Ovary (tissue), 9 donors: Measurements from ENCODE around the gene EPN3. TPM values are rescaled to one million over a fixed set of nuclear protein-coding genes. Genes with fewer than 3 reads are reported as not detected.

ENCODE experiments used
- DNase-seq, 5 donors: peaks; one replicate each; pipeline ENCODE4 v3.0.0-alpha.2; 2019 to 2020
- H3K27ac ChIP-seq, 2 donors: fragments of 200-600 bp; one replicate each; pipeline versions ENCODE4 v1.5.1 to v1.8.0; 2019 to 2022
- H3K27me3 ChIP-seq: fragments of 200-600 bp; one replicate; pipeline ENCODE4 v1.8.0; 2022
- H3K36me3 ChIP-seq: fragments of 200-600 bp; sonication (generic); one replicate; pipeline ENCODE4 v1.5.1; 2019
- H3K4me1 ChIP-seq: one replicate; pipeline ENCODE4 v1.8.1; 2013; ENCODE audit warnings: mild to moderate bottlenecking, moderate library complexity; ENCODE audit not compliant: insufficient read depth
- H3K4me3 ChIP-seq: fragments of 200-600 bp; sonication (generic); one replicate; pipeline ENCODE4 v1.5.1; 2017
- H3K9me3 ChIP-seq, 2 donors: fragments of 200-600 bp in 1 of 2; sonication (generic) in 1 of 2; one replicate each; pipeline versions ENCODE4 v1.5.1 to v1.8.1; 2013 to 2019; ENCODE audit warnings: mild to moderate bottlenecking in 1 of 2, moderate library complexity in 1 of 2
- EP300 ChIP-seq: sonication (generic); formaldehyde crosslinking; IDR thresholded peaks from one replicate; pipeline ENCODE4 v1.6.1; 2017; ENCODE audit warnings: antibody characterized with exemption
- POLR2A ChIP-seq: fragments of 450-650 bp; IDR thresholded peaks from one replicate; pipeline ENCODE4 v1.6.1; 2017; ENCODE audit warnings: antibody characterized with exemption, mild to moderate bottlenecking, moderate library complexity
- WGBS, 3 donors: extraction: QIAGEN DNeasy Blood & Tissue Kit in 1 of 3; methylation state at CpG; one replicate each; pipeline versions ENCODE4 v1.1.5 to v1.1.7; 2013 to 2017; 5-methylcytosine and 5-hydroxymethylcytosine counted together
- intact Hi-C, 4 donors: fragments of 100-400 bp; cut with DNase I; formaldehyde crosslinking; loops; one replicate each; pipeline versions ENCODE4 v1.11.0 to v1.15.1; 2022 to 2023
- polyA plus RNA-seq, 2 donors: library from polyadenylated mRNA; stranded (reverse); fragments of 200-250 nt in 1 of 2; fragments of 350-450 nt in 1 of 2; fragmentation: Illumina TruSeq in 1 of 2; extraction: RNeasy Lipid Tissue Mini Kit (QIAGEN cat#74804) in 1 of 2; gene quantifications; one replicate each; pipeline ENCODE4 v1.2.3, GENCODE V29; 2013 to 2014
- total RNA-seq, 7 donors: library from RNA; depleted of rRNA in 2 of 7; stranded (reverse); fragments of >200 nt in 2 of 7; fragmentation: NEBNext Ultra II Directional in 3 of 7; extraction: Animal tissue kit (Norgen Biotek cat#: 25700) in 3 of 7; gene quantifications; one replicate each; pipeline versions ENCODE4 v1.1.0 to v1.2.4, GENCODE V29; 2016 to 2023
- TF ChIP-seq, protein P1 (sequence below), 3 donors: fragments of 450-650 bp in 2 of 3; fragments of 200-600 bp in 1 of 3; IDR thresholded peaks; one replicate each; pipeline versions ENCODE4 v1.5.1 to v1.8.0; 2016 to 2022; ENCODE audit warnings: antibody characterized with exemption in 3 of 3, mild to moderate bottlenecking in 1 of 3
- donor health status: DM: no; HTN: no; CAD: no; lungs with moderate emphysema.
- donor health status: DM: no; HTN: no; CAD: no.
- donor health status: Bipolar disorder and iron deficiency.
- donor health status: DM: yes; HTN: yes; CAD: no.
- donor health status: DM: no; HTN: no; CAD: no.
- donor health status: DM: yes; HTN: yes; CAD: no.

Gene EPN3
- total and polyA plus RNA-seq, 9 donors = 6.2 to 33.4 (median 21.0) TPM

DNA sequence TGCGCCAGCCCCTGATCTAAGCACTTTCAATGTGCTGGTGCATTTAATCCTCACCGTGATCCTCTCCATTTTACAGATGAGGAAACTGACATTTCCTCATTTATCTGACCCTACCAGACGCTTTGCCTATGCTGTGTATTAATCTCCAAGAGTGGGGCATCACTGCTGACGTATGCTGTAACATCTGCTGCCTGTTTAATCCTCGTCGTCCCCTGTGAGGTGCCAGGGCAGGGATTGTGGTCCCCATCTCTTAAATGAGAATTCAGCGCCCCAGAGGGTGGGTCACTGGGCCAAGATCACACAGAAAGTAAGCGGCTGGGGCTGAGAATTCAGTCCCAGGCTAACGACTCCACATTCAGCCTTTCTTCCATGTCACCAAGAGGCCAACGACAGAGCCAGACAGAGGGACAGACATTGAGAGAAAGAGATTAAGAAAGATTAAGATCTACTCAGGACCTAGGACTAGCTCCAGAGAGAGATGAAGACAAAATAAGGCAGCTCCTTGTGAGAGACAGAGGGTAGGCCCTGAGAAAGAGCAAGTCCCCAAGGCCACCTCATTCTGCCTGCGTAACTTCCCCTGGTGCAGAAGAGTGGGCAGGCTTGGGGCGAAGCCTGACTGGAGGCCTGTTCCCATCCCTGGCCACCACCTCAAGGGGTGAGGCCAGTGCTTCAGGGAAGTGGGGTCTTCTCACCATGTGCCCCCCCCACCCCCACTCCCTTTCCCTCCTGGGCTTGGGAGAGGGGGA, 41.5 kb downstream of the EPN3 start:
- intact Hi-C loops = no loop called here
- no peaks in the 10 kb centered on the region for H3K9me3 ChIP-seq
- 91 to 92% (median 91%) methylated on average over 12 of the region's 12 CpGs for WGBS, 3 donors
- DNase-seq = no peak
- no peaks in the 10 kb centered on the region for H3K36me3 ChIP-seq
- H3K27ac ChIP-seq = no peak overlapping the region
- no peaks in the 10 kb centered on the region for H3K27me3 ChIP-seq
- H3K4me1 ChIP-seq = no peaks in the 10 kb centered on the region
- TF ChIP-seq, protein P1, sequence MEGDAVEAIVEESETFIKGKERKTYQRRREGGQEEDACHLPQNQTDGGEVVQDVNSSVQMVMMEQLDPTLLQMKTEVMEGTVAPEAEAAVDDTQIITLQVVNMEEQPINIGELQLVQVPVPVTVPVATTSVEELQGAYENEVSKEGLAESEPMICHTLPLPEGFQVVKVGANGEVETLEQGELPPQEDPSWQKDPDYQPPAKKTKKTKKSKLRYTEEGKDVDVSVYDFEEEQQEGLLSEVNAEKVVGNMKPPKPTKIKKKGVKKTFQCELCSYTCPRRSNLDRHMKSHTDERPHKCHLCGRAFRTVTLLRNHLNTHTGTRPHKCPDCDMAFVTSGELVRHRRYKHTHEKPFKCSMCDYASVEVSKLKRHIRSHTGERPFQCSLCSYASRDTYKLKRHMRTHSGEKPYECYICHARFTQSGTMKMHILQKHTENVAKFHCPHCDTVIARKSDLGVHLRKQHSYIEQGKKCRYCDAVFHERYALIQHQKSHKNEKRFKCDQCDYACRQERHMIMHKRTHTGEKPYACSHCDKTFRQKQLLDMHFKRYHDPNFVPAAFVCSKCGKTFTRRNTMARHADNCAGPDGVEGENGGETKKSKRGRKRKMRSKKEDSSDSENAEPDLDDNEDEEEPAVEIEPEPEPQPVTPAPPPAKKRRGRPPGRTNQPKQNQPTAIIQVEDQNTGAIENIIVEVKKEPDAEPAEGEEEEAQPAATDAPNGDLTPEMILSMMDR (IDR thresholded peaks at IDR 0.05) = no peak
- TF ChIP-seq EP300 (no peak), POLR2A (no peak)
- no peak overlapping the region for H3K4me3 ChIP-seq

DNA sequence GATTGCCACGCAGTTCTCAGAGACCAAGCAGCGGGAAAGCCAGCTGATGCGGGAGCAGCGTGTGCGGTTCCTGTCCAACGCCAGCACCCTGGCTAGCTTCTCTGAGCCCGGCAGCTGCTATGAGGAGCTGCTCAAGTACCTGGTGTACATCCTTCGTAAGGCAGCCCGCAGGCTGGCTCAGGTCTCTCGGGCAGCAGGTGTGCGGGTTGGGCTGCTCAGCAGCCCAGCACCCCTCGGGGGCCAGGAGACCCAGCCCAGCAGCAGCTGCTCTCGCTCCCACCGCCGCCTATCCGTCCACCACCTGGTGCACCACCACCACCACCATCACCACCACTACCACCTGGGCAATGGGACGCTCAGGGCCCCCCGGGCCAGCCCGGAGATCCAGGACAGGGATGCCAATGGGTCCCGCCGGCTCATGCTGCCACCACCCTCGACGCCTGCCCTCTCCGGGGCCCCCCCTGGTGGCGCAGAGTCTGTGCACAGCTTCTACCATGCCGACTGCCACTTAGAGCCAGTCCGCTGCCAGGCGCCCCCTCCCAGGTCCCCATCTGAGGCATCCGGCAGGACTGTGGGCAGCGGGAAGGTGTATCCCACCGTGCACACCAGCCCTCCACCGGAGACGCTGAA, 43.2 kb downstream of the EPN3 start:
- no peak for TF ChIP-seq POLR2A
- TF ChIP-seq EP300 = no peak
- TF ChIP-seq, protein P1 (IDR thresholded peaks at IDR 0.05) = no peak
- H3K27me3 ChIP-seq = no peaks in the 10 kb centered on the region
- no peaks in the 10 kb centered on the region for H3K9me3 ChIP-seq
- H3K4me1 ChIP-seq = no peaks in the 10 kb centered on the region
- intact Hi-C loops = no loop called here
- H3K4me3 ChIP-seq = no peak overlapping the region
- H3K27ac ChIP-seq = no peak overlapping the region
- WGBS, 3 donors = 90 to 92% (median 92%) methylated on average over 31 to 33 of the region's 33 CpGs
- no peak for DNase-seq
- H3K36me3 ChIP-seq = no peaks in the 10 kb centered on the region

DNA sequence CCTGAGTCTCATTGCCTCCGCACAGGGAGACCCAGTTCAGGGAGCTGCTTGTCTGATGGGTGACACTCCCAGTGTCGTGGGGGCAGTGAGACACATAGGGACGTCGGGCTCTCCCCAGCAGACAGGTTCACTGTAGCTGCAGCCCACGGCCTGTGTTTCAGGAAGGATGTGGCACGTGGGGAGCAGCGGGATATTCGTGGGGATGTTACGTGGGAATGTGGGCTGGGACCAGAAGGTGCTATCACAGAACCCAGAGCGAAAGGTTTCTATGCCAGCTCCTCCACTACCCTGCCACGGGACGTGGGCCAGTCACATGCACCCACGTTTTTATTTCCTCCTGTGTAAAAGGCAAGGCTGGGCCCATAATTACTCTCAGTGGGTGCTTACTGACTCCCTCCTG, 44.3 kb downstream of the EPN3 start:
- DNase-seq = no peak
- TF ChIP-seq EP300 (no peak), POLR2A (no peak)
- TF ChIP-seq, protein P1 (IDR thresholded peaks at IDR 0.05) = no peak
- Histone ChIP-seq H3K36me3 (no peaks in the 10 kb centered on the region), H3K4me1 (no peaks in the 10 kb centered on the region), H3K4me3 (no peak overlapping the region), H3K27me3 (no peaks in the 10 kb centered on the region), H3K27ac (no peak overlapping the region), H3K9me3 (no peaks in the 10 kb centered on the region)
- WGBS, 3 donors = 85 to 90% (median 88%) methylated on average over 13 of the region's 13 CpGs
- intact Hi-C loops = no loop called here

DNA sequence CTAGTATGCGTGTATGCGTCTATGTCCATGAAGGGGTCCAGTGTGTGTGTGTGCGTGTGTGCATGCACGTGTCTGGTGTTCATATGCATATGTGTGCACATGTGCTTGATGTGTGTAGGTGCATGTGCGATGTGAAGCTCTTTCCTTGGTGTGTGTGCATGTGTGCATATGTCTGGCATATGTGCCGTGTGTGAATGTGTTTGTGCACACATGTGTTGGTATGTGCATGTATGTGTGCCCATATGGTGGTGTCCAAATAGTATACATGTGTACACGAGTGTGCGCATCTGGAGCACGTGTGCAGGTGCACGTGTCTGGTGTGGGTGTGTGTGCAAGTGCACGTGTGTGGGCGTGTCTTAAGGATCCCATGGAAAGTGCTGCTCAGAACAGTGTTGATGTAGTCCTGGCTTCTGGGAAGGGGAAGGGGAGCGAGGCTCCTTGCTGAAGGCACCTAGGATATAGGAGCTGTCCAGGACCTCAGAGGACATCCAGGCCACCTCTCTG, 45.0 kb downstream of the EPN3 start:
- Histone ChIP-seq H3K27ac (no peak overlapping the region), H3K36me3 (no peaks in the 10 kb centered on the region), H3K27me3 (no peaks in the 10 kb centered on the region), H3K4me3 (no peak overlapping the region), H3K4me1 (no peaks in the 10 kb centered on the region), H3K9me3 (no peaks in the 10 kb centered on the region)
- WGBS, 3 donors = 88 to 91% (median 89%) methylated on average over 13 of the region's 13 CpGs
- intact Hi-C loops = no loop called here
- TF ChIP-seq, protein P1 (IDR thresholded peaks at IDR 0.05) = no peak
- TF ChIP-seq EP300 (no peak), POLR2A (no peak)
- no peak for DNase-seq
